GM12878 (cell line): ENCODE results near the gene ITIH1. TPM values are rescaled to one million over a fixed set of nuclear protein-coding genes. Genes with fewer than 3 reads are reported as not detected.
"Not testable (repeated sequence)": the region's sequence is repeated elsewhere in the genome, so short reads cannot be mapped to it uniquely, and the experiment has no call there.

ENCODE experiments used
- ATAC-seq: fragments of 200-7000 bp; cut with Tn5 transposase; 3 replicates; pipeline ENCODE4 v1.9.1; 2020; ENCODE audit warnings: mild to moderate bottlenecking, moderate library complexity
- BruUV-seq: library from RNA; stranded (reverse); fragments of 400-500 nt; replicated peaks from 2 replicates; lab custom pipeline; 2021; lab: Mats Ljungman, UMichigan
- CTCF ChIA-PET: fragments of 300-600 bp; sonication (Branson Sonifier 250); formaldehyde crosslinking; extraction: SDS; loops from one replicate; lab custom pipeline; 2021; ENCODE audit warnings: inconsistent platforms; lab: Yijun Ruan, JAX
- POLR2A ChIA-PET: fragments of 350-600 bp; formaldehyde crosslinking; extraction: SDS; loops from one replicate; lab custom pipeline; 2021; ENCODE audit warnings: inconsistent platforms; lab: Charles Lee
- RAD21 ChIA-PET: fragments of 300-600 bp; sonication (Branson Sonifier 250); formaldehyde crosslinking; loops from one replicate; lab custom pipeline; 2023; ENCODE audit warnings: antibody characterized with exemption; ENCODE audit not compliant: unreplicated experiment; lab: Charles Lee
- SMC1A ChIA-PET: fragments of 300-600 bp; sonication (Branson Sonifier 250); formaldehyde crosslinking; loops from one replicate; lab custom pipeline; 2023; ENCODE audit not compliant: unreplicated experiment, uncharacterized antibody; lab: Charles Lee
- DNase-seq: peaks from one replicate; pipeline ENCODE4 v3.0.0-alpha.2; 2011; ENCODE audit warnings: low read depth, low spot score
- FAIRE-seq: peaks from 3 replicates; lab custom pipeline; 2011; peaks lifted over from hg19 to GRCh38; lab: Jason Lieb, UNC
- H2AFZ ChIP-seq: 2 replicates; pipeline ENCODE4 v1.6.0; 2011; ENCODE audit warnings: low read depth, low read length, control low read depth; ENCODE audit not compliant: control insufficient read depth
- H3K27ac ChIP-seq: 2 replicates; pipeline ENCODE4 v1.5.1; 2011; ENCODE audit warnings: control low read depth; ENCODE audit not compliant: control insufficient read depth, insufficient read depth
- H3K27me3 ChIP-seq, 2 experiments: replicated peaks in 1 of 2; 2 replicates each; pipeline versions ENCODE4 v1.6.0 to v1.6.1; 2011; ENCODE audit warnings: low read length in 1 of 2; ENCODE audit not compliant: control insufficient read depth in 2 of 2, insufficient read depth in 2 of 2
- H3K36me3 ChIP-seq, 2 experiments: 2 replicates each; pipeline ENCODE4 v1.5.1; 2011; ENCODE audit warnings: low read length in 1 of 2; ENCODE audit not compliant: control insufficient read depth in 2 of 2, insufficient read depth in 2 of 2
- H3K4me1 ChIP-seq: 2 replicates; pipeline ENCODE4 v1.6.1; 2011; ENCODE audit warnings: mild to moderate bottlenecking, low read length, moderate library complexity, mixed read lengths; ENCODE audit not compliant: control insufficient read depth, insufficient read depth
- H3K4me2 ChIP-seq: 2 replicates; pipeline ENCODE4 v1.6.0; 2011; ENCODE audit warnings: control low read depth; ENCODE audit not compliant: control insufficient read depth, insufficient read depth
- H3K4me3 ChIP-seq: fragments of 200-600 bp; sonication (generic); 2 replicates; pipeline ENCODE4 v1.5.1; 2016
- H3K79me2 ChIP-seq: 2 replicates; pipeline ENCODE4 v1.6.0; 2011; ENCODE audit warnings: low read length; ENCODE audit not compliant: control insufficient read depth, insufficient read depth
- H3K9ac ChIP-seq: 2 replicates; pipeline ENCODE4 v1.8.0; 2011; ENCODE audit warnings: low read length, control low read depth, mixed read lengths; ENCODE audit not compliant: control insufficient read depth, insufficient read depth
- H3K9me3 ChIP-seq: replicated peaks from 3 replicates; pipeline ENCODE4 v1.5.1; 2011; ENCODE audit warnings: mild to moderate bottlenecking, low read length; ENCODE audit not compliant: control insufficient read depth, insufficient read depth
- H4K20me1 ChIP-seq: 2 replicates; pipeline ENCODE4 v1.6.0; 2011; ENCODE audit not compliant: control insufficient read depth, insufficient read depth
- GATAD2B ChIP-seq: fragments of 450-650 bp; conservative IDR thresholded peaks from 2 replicates; pipeline ENCODE4 v1.6.1; 2017; ENCODE audit warnings: low read depth, mild to moderate bottlenecking, moderate library complexity
- MTA3 ChIP-seq: IDR thresholded peaks from 2 replicates; pipeline ENCODE4 v1.6.1; 2012; ENCODE audit warnings: low read length, inconsistent platforms, borderline replicate concordance
- PBX3 ChIP-seq: IDR thresholded peaks from 2 replicates; pipeline ENCODE4 v1.6.1; 2011; ENCODE audit warnings: mild to moderate bottlenecking, low read depth, low read length, moderate library complexity; ENCODE audit not compliant: insufficient replicate concordance
- RFX5 ChIP-seq: IDR thresholded peaks from 2 replicates; pipeline ENCODE4 v1.6.1; 2011; ENCODE audit warnings: low read depth, low read length, improper control_type of control experiment
- SREBF2 ChIP-seq: IDR thresholded peaks from 2 replicates; pipeline ENCODE4 v1.6.1; 2012; ENCODE audit warnings: mild to moderate bottlenecking, low read length
- WGBS: methylation state at CpG from one replicate; pipeline ENCODE4 v1.1.6; 2016; ENCODE audit warnings: low lambda C conversion rate; ENCODE audit not compliant: insufficient replicate concordance, insufficient coverage; ENCODE audit errors: missing lambda C conversion rate; 5-methylcytosine and 5-hydroxymethylcytosine counted together
- in situ Hi-C: fragments of 300-500 bp; cut with MboI; formaldehyde crosslinking; loops from 9 replicates; pipeline ENCODE4 v1.14.3; 2018; ENCODE audit warnings: mixed read lengths
- intact Hi-C: fragments of 100-400 bp; cut with micrococcal nuclease; formaldehyde crosslinking; loops from one replicate; pipeline ENCODE4 v1.14.2; 2022; ENCODE audit not compliant: unreplicated experiment
- polyA plus RNA-seq, 11 experiments: library from polyadenylated mRNA; depleted of rRNA in 4 of 11; unstranded in 6 of 11; stranded (reverse) in 5 of 11; fragments of >200 nt; fragmentation: Nextera tagmentation in 4 of 11; fragmentation: Illumina TruSeq in 1 of 11; extraction: Ambion mirVana in 4 of 11; extraction: Trizol in 1 of 11; gene quantifications; 1 replicate in 1 of 11; 2 replicates in 10 of 11; pipeline versions ENCODE4 v1.2.1 to v1.2.3, GENCODE V29; 2011 to 2016; ENCODE audit warnings: inconsistent platforms in 2 of 11, missing spikeins in 2 of 11, low read depth in 1 of 11
- total RNA-seq, 4 experiments: library from RNA; depleted of rRNA in 3 of 4; stranded (reverse); fragments of >200 nt in 3 of 4; fragmentation: Illumina TruSeq in 1 of 4; extraction: Trizol in 1 of 4; gene quantifications; 2 replicates each; pipeline versions ENCODE4 v1.2.1 to v1.2.3, GENCODE V29; 2013 to 2021

ITIH1 gene
- total and polyA plus RNA-seq, 10 of the 15 experiments (the other 5 are each of a cell fraction or from before 2014, with no cell fraction given): 0.33 to 0.64 (median 0.44) TPM; not detected in 7

DNA sequence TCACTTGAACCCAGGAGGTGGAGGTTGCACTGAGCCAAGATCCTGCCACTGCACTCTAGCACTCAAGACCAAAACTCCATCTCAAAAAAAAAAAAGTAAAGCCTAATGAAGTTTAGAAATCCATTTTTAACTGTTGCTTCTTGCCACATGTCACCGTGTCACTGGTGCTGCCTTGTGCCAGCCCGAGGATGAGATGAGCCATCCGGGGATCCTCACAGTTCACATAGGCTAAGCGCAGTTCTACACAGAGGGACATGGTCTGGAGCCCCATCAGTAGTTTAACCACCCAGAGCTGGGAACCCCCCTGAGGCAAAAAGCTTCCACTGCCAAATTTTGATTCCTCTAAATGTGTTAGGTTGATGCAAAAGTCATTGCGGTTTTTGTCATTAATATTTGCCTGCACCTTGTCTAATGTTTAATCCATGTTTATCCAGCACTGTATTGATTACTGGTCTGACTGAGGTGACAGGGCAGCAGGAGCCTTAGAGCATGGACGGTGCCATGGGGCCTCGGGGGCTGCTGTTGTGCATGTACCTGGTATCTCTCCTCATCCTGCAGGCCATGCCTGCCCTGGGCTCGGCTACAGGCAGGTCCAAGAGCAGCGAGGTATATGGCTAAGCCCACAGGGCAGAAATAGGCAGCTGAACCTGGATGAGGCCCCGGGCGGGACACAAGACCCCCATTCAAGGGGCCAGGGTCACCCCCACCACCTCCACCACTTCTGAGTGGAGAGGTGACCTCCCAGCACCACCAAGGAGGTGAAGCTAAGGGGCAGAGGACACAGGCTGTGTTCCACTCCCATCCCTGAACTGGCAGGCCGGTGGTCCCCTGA, at the start of gene ITIH1 (continued):
- TF ChIP-seq PBX3: no peak
- TF ChIP-seq MTA3: no peak
- no peak for TF ChIP-seq GATAD2B
- no peak for TF ChIP-seq SREBF2
- TF ChIP-seq RFX5: no peak
- TF ChIP-seq, all 136 proteins: peak for 0

GRCh38 chr3:52728753-52729152, 48.6 kb upstream of the ITIH1 start:
- H3K4me3 ChIP-seq, H3K4me1 ChIP-seq, SMC1A ChIA-PET, intact Hi-C loops, H3K9ac ChIP-seq, BruUV-seq, H4K20me1 ChIP-seq, RAD21 ChIA-PET, DNase-seq, POLR2A ChIA-PET, in situ Hi-C loops, H2AFZ ChIP-seq, H3K79me2 ChIP-seq, H3K27ac ChIP-seq, H3K27me3 ChIP-seq, ATAC-seq, H3K4me2 ChIP-seq, FAIRE-seq, H3K36me3 ChIP-seq: not testable (repeated sequence)
- peaks cover 17% of the 10 kb centered on the region for H3K9me3 ChIP-seq
- CTCF ChIA-PET: interaction anchor here (0.6 kb wide), 1 partner anchor 295 kb away, joined by 3 read pairs; no protein-coding TSS in a partner anchor
- whole genome bisulfite sequencing: 96% methylated on average over 3 of the region's 3 CpGs
